HG03342 (cell line): ENCODE measurements around the gene FBXL4.
A peak's percentile ranks its signal among the peaks of the same experiment; 100 is the strongest.

Experiments
- ATAC-seq: cut with Tn5 transposase; IDR thresholded peaks from one replicate; pipeline ENCODE4 v1.9.1; 2021; ENCODE audit warnings: mild to moderate bottlenecking, moderate library complexity; ENCODE audit not compliant: unreplicated experiment

Gene FBXL4

DNA sequence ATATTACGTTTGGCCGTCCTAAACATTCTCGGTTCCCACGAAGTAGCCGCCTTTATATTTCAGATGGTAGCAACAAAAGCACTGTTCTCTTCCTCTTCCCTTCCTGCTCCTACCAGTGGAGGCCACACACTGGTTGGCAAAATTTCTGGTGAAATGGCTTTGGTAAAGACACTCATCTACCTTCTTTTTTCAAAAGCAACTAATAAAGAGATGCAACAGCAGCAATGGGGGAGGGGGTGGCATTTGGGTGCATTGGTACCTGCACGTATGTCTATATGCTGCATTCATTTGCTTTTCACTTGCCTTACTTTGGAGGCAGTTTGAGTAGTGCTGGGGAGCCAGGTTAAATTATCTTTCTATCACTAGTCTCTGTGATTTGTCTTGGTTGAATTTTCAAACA is 107.4 kb downstream of the FBXL4 start:
- ATAC-seq, result no peak

DNA sequence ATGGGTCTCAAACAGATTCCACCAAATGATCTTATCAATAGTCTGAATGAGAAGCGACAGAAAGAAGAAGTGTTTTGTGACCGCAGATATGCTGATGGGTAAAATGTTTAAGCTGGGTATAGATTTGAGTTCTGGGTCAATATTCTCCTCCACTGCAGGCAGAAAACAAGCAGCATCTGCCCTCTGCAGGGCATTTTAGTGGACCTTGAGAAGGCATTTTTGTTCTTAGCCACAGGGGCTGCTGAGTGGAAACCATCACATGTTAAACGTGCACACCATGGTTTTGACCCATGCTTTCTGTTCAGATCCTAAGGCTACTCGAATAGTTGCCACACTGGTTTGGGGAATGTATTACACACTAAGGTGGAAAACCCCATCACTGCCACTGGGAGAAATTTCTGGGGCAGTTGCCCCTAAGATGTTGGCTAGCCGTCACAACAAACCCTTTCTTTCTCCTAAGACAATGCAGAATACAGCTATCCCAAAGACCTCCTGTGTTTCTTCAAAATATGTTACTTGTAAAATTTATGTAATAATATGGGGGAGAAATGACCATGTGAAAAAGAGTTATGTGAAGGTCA is 107.9 kb downstream of the FBXL4 start:
- no peak for ATAC-seq

DNA sequence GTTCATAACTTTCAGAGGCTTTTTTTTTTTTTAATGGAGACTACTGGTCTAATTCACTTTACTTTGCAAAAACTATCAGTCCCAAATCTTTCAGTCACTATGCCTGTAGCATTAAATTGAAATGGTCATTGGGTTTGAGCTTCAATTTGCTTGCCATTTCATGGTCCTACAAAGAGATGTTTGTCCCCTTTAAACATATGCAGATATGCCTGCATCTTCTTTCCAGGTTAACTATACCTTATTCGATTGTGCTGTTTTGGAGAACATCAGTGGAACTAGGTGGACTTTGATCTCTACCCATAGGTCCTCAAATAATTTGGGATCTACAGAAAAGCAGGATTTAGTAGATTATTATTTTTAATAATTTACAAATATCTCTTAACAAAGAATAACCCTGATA is 108.8 kb downstream of the FBXL4 start:
- ATAC-seq, result no peak

DNA sequence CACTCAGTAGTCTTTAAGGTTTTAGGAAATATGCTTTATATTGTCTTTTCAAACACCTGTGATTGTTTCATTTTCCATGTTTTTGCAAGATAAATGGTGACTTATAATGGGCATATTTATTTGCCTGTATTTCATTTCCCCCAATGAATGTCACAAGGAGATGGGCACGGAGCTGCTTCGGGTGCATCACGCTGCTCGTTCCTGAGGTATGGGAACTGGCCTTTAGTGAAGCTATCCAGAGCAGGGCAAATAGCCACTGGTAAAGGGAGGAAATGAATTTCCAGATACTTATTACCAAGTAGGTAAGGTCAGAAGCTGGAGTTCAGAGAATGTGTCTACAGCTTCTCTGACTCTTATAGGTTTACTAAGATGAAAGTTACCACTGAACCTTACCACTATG is 109.7 kb downstream of the FBXL4 start:
- ATAC-seq, result no peak

DNA sequence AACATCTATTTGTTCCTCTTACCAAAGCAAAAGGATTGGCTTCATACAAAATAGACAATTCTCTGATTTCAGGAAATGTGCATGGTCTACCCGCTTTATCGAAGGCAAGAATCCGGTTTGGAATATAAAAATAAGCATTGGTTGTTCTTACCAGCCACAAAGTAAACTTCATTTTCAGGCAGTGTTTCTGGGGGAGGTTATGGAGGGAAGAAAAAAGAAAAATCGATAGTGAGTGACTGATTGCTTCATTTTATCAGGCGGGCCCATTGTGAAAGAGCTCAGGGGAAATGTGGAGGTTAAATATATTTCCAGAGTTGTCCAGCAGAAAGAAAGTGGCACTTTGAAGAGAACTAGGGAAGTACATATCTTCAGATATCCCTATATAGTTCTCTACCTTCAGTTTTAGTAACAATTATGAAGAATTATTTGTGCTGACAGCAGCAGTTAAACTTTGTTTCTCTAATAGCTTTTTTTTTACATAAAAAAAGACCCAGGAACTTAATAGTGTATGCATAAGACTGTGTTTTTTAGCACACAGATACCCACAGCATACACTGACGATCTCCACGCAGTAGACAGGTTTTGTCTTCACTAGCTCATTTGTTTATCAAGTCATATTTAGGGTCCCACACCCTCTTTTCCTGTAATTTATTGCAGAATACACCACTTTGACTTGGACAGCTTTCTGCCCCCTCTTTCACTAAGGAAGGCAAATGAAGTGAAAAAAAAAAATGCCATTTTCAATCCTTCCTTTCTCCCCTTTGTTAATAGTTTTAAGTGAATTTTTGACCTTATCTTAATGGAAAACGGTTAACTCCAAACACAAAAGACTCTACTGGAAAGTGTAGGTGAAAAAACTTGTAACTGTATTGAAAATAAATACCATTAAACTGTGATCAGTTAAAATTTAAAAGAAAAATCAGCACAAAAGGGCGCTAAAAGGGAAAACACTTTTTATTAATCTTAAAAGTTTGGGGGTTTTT is 110.5 kb downstream of the FBXL4 start:
- ATAC-seq, result no peak

DNA sequence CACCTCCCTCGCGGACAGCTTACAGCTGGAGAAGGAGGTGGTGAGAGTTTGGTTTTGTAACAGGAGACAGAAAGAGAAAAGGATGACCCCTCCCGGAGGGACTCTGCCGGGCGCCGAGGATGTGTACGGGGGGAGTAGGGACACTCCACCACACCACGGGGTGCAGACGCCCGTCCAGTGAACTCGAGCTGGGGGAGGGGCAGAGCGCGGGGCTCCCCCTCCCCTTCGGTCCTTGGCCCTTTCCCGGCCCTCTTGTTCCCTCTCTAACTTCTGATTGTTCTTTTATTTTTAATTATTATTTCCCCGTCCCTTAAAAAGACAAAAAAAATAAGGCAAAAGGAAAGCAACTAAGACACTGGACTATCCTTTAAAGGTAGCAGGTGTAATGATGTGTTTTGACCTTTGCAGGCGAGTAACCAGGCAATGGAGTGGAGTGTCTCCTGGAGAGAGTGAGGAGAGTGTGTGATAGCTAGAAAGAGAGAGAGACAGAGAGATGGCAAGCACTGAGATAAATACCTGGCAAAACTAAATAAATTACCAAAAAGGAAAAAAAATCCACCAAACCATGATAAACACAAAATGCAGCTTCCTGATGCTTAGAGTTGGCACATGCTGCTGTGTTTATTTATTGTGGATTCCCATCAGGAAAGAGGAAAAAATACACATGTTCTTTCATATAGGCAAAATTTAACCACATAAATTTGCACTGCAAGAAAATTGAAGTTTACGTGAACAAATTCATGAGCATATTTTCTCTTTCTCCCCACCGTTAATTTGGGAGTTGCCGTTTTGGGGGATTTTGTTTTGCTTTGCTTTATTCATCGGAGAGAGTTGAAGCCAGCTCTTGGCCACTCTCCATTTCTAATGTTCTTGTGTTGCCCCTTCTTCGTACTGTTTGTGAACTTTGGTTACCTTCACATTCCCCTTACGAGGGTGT is 111.5 kb downstream of the FBXL4 start:
- no peak for ATAC-seq

DNA sequence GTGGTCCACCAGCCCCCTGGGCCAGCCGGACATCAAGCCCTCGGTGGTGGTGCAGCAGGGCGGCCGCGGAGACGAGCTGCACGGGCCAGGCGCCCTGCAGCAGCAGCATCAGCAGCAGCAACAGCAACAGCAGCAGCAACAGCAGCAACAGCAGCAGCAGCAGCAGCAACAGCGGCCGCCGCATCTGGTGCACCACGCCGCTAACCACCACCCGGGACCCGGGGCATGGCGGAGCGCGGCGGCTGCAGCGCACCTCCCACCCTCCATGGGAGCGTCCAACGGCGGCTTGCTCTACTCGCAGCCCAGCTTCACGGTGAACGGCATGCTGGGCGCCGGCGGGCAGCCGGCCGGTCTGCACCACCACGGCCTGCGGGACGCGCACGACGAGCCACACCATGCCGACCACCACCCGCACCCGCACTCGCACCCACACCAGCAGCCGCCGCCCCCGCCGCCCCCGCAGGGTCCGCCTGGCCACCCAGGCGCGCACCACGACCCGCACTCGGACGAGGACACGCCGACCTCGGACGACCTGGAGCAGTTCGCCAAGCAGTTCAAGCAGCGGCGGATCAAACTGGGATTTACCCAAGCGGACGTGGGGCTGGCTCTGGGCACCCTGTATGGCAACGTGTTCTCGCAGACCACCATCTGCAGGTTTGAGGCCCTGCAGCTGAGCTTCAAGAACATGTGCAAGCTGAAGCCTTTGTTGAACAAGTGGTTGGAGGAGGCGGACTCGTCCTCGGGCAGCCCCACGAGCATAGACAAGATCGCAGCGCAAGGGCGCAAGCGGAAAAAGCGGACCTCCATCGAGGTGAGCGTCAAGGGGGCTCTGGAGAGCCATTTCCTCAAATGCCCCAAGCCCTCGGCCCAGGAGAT is 112.4 kb downstream of the FBXL4 start:
- ATAC-seq, result no peak

DNA sequence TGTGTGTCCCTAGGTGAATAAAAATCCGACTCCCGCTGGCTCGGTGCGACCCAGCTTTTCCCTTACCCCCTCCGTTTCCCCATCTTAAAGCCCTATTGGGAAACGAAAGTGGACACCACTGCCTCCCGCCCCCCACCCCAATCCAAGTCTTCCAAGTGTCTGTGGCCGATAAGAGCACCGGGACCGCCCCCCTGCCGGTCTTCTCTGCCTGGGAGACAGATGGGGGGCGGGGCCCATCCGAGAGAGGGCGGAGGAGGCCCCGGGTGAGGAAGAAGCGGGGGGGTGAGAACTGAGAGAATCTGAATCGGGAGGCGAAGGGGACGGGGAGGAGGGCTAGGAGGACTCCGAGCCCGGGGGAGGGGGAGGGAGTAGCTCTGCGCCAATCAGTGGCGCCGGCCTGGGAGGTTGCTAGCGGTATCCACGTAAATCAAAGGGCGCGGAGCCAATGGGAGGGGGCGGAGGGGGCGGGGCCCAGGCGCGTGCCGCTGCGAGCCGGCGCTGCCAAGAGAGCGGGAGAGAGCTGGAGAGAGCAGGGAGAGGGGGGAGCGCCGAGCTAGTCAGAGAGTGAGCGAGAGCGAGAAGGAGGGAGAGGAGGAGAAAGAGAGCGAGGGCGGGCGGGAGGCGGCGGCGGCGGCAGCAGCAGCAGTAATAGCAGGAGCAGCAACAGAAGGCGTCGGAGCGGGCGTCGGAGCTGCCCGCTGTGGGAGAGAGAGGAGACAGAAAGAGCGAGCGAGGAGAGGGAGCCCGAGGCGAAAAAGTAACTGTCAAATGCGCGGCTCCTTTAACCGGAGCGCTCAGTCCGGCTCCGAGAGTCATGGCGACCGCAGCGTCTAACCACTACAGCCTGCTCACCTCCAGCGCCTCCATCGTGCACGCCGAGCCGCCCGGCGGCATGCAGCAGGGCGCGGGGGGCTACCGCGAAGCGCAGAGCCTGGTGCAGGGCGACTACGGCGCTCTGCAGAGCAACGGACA is 113.4 kb downstream of the FBXL4 start, which contains the start of gene POU3F2:
Gene POU3F2, plus strand, starts transcription at position 515 of the 972 bp plus-strand sequence. Its CDS starts 300 bp downstream, at position 815.
- peak; percentile 66 for ATAC-seq

DNA sequence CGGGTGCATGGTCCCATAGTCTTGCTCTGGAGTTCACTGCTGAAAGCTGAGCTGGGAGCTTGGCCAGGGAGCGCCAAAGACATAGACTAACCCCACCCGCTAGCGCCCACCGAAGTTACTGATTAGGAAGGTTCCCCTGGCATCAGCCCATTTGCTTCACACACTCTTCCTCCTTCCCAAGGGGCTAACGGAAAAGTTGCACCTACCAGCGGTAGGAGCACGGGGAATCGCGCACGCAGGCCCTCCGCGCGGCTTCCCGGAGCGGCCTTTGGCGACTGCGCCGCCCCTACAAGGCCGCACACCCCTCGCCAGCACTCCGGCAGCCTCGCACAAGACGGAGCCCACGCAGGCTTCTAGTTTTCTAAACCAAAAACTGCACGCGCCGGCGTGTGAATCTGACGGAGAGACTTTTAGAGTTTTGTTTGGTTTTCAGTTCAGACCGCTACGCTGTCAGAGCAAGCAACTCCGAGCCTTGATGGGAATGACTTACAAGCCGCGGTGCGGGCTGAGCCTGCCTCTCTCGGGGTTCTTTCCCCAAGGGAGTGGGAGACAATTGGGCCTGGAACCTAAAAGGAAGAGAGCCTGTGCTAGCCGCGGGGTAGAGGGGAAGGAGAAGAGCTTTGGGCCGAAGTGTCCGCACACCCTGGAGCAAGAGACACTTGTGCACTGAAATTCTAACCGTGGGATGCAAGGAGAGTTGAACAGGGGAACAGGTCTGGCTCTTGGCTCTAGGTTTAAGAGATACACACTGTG is 114.3 kb downstream of the FBXL4 start:
- no peak for ATAC-seq

DNA sequence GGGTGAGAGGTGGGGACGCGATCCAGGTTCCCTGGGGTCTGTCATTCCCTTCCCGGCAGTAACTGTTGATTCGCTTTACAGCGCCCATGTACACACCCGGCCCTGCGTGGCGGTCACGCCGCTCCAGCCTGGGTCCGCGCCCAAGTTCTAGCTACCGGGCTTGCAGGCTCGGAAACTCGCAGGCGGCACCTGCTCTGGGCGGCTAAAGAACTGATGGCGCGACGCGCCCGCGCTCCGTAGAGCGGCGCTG is 114.8 kb downstream of the FBXL4 start:
- no peak for ATAC-seq

DNA sequence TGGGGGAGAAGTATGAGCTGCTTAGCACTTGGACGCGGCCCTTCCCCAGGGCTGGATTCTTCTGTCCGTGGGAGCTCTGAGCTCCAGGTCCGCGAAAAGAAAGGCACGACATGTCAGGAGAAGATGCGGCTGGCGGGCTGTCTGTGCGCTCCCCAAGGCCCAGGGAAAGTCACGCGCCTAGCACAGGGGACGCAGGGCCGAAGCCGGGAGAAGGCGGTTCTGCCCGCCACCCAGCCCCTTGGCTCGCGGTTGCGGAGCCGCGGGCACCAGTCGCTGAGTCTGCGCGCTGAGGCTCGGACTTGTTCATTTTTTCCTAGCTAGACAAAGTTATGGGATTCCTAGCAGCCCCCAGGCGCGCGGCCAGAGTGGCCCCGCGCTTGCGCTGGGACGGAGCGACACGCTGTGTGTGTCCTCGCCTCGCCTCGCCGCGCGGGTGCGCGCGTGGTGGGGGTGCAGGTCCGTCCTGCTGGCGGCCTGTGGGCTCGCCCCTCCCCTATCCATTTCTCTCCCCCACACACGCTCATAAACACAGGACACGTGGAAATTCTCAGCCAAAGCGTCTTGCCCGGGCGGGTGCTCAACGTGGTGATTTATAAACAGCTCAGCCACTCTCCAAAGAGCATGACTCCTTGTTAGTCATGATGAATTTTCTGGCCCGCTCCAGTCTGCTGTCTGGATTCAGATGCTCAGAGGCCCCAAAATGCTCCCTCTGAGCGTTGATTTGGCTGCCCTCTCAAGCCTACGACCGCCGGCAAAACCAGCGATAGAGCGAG is 115.3 kb downstream of the FBXL4 start:
- no peak for ATAC-seq

DNA sequence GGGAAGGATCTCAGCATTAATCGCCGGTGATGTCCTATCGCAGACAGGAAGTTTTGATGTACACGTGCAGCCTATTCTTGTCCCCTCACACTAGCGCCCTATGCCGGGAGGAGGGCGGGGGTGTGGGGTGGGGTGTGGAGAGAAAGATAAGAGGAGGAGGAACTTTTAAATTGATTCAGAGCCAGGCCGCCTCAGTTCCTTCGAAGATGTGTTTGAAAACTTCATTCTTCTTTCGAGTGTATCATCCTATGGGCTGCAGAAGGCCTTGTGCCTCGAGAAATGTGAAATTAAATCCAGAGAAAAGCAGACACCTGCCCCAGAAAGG is 115.8 kb downstream of the FBXL4 start:
- ATAC-seq, result no peak

DNA sequence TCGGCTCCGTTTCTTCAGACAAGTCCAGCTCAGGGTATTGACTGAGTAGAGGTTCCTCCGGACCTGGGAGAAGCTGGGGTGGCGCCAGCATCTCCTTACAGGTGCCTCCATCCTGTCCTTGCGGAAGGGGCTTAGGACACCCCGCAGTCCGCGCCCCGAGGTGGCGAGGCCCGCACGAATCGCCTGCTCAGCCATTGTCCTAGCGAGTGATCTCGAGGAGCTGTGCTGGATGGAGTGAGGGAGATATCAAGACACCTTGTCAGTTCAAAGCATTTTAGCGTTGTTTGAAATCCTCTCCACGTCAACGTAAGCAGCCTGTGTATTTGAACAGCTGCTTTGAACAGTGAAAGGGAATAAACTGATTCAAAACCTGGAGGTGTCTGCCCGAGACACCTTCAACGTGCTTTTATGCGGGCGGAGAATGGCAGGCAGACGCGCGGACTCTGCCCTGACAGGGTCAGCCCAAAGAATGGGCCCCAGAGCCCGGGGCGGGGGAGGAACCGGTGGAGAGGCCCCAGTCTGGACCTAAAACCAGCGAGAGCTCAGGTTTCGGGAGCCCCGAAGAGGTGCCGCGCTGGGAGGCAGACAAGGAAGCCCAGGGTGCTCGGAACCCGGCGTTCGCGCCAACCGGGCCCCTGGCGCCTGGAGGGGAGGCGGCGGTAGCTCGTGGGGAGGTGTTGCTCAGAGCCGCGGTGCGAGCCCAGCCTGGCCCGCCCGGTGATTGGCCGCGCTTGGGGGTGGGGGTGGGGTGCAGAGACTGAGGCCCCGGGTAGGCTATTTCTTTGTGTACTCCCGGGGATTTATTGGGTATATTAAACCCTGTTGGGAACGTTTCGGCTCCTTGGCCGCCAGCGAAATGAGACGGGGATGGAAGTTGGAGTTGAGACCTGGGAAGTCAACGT is 116.4 kb downstream of the FBXL4 start:
- no peak for ATAC-seq

DNA sequence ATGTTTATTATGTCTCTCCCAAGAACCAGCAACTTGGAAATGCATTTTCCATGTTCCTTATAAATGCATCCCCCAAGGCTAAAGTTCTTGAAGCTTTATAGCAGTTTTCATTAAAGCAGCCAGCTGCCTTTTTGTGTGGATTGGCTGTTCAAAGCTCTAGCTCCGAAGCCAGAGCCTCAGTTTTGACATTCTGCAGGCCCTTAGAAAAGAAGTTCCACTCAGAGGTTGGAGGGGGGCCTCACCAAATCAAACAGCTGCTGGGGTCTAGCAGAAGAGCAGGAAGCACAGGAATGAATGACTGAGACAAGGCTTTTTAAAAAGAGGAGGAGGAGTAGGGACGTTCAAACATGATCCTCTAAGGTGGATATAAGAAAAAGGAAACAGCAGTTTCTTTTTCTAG is 117.6 kb downstream of the FBXL4 start:
- no peak for ATAC-seq

DNA sequence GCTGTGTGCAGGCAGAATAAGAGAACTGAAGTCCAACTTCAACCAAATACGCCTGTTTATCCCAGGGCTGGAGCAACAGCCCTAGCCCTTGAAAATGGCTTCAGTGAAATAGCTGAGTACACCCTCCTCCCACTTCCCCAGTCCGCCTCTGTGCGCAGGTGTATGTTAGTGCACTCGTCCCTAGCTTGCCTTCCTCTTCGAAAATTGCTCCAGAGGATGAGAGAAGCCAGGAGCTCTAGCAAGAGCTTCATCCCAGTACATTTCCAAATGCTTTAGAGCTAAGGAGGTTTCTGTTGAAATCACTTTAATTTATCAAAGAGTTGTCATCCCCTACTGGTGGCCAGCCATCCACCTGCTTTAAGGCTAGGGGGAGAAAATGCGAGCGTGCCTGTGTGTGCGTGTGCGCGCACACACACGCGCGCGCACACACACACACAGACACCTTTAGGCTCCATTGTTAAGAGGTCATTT is 118.8 kb downstream of the FBXL4 start:
- no peak for ATAC-seq

DNA sequence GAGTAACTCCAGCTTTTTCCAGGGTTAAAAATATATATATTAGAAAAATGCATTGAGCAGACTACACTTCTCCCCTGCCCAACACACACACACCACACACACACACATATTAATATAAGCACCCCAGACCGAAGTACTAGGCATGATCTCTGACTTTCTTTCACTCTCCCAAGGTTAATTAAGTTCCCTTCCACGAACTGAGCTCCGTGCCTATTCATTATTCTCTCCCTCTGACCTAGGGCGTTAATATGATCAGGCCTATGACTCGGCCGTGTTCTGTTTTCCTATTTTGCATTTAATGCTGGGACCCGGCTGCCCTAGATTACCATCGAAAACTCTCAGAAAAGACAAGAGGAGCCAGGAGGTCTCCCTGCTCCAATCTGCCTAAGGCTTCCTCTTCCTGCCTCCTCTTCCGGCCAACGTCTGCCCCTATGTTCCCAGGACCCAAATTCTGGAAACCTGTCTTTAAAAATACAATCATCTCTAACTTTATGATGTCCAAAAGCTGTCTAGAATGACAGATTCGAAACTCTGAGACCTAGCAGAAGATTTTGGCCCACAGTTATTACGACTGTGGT is 119.4 kb downstream of the FBXL4 start:
- ATAC-seq, result no peak
